Hepatocyte (in vitro differentiated cells): Measurements from ENCODE around the gene SYT15. TPM values are rescaled to one million over a fixed set of nuclear protein-coding genes. Genes with fewer than 3 reads are reported as not detected.
A peak's percentile ranks its signal among the peaks of the same experiment; 100 is the strongest.

Experiments
- DNase-seq: peaks from one replicate; pipeline ENCODE4 v3.0.0-alpha.2; 2016; ENCODE audit warnings: low spot score
- H2AFZ ChIP-seq: fragments of 200-600 bp; sonication (generic); 2 replicates; pipeline ENCODE4 v1.6.0; 2016; ENCODE audit warnings: antibody characterized with exemption, mild to moderate bottlenecking
- H3K27ac ChIP-seq: fragments of 200-600 bp; sonication (generic); 2 replicates; pipeline ENCODE4 v1.5.1; 2016; ENCODE audit warnings: mild to moderate bottlenecking
- H3K27me3 ChIP-seq: fragments of 200-600 bp; sonication (generic); 2 replicates; pipeline ENCODE4 v1.6.1; 2016
- H3K36me3 ChIP-seq: fragments of 200-600 bp; sonication (generic); replicated peaks from 2 replicates; pipeline ENCODE4 v1.5.1; 2016; ENCODE audit warnings: low read depth; ENCODE audit not compliant: insufficient read depth
- H3K4me1 ChIP-seq: fragments of 200-600 bp; sonication (generic); 2 replicates; pipeline ENCODE4 v1.5.1; 2016; ENCODE audit warnings: mild to moderate bottlenecking, moderate library complexity; ENCODE audit not compliant: insufficient read depth
- H3K4me2 ChIP-seq: fragments of 200-600 bp; sonication (generic); 2 replicates; pipeline ENCODE4 v1.6.0; 2016
- H3K4me3 ChIP-seq: fragments of 200-600 bp; sonication (generic); 2 replicates; pipeline ENCODE4 v1.5.1; 2016; ENCODE audit warnings: mild to moderate bottlenecking
- H3K79me2 ChIP-seq: fragments of 200-600 bp; sonication (generic); 2 replicates; pipeline ENCODE4 v1.6.0; 2017; ENCODE audit warnings: mild to moderate bottlenecking
- H3K9me2 ChIP-seq: fragments of 200-600 bp; sonication (generic); replicated peaks from 2 replicates; pipeline ENCODE4 v1.6.0; 2017; ENCODE audit warnings: mild to moderate bottlenecking; ENCODE audit not compliant: insufficient read depth
- H3K9me3 ChIP-seq: fragments of 200-600 bp; sonication (generic); 2 replicates; pipeline ENCODE4 v1.5.1; 2016; ENCODE audit warnings: low read depth, mild to moderate bottlenecking
- H4K20me1 ChIP-seq: fragments of 200-600 bp; sonication (generic); 2 replicates; pipeline ENCODE4 v1.6.0; 2016; ENCODE audit warnings: mild to moderate bottlenecking; ENCODE audit not compliant: insufficient read depth, poor library complexity, severe bottlenecking
- CTCF ChIP-seq: fragments of 200-600 bp; sonication (generic); IDR thresholded peaks from 2 replicates; pipeline ENCODE4 v1.5.1; 2016; ENCODE audit warnings: antibody characterized with exemption, mild to moderate bottlenecking; ENCODE audit not compliant: poor library complexity
- EZH2 ChIP-seq: fragments of 200-600 bp; sonication (generic); IDR thresholded peaks from 2 replicates; pipeline ENCODE4 v1.6.1; 2016; ENCODE audit warnings: antibody characterized with exemption, mild to moderate bottlenecking, borderline replicate concordance
- EZH2phosphoT487 ChIP-seq: fragments of 200-600 bp; sonication (generic); IDR thresholded peaks from one replicate; pipeline ENCODE4 v1.6.1; 2018; ENCODE audit warnings: antibody characterized with exemption, mild to moderate bottlenecking, low read depth, moderate library complexity; ENCODE audit not compliant: unreplicated experiment, severe bottlenecking
- WGBS: methylation state at CpG from one replicate; pipeline ENCODE4 v1.1.6; 2016; ENCODE audit warnings: low lambda C conversion rate; ENCODE audit errors: missing lambda C conversion rate; 5-methylcytosine and 5-hydroxymethylcytosine counted together
- polyA plus RNA-seq: library from polyadenylated mRNA; unstranded; fragments of >200 nt; fragmentation: Nextera tagmentation; extraction: Ambion mirVana; gene quantifications from 2 replicates; pipeline ENCODE4 v1.2.1, GENCODE V29; 2016
- total RNA-seq: library from RNA; depleted of rRNA; stranded (reverse); fragments of >200 nt; gene quantifications from 2 replicates; pipeline ENCODE4 v1.2.3, GENCODE V29; 2014

The SYT15 gene
- total and polyA plus RNA-seq, 2 experiments from 2014 or later: 1.1 to 2.9 TPM

GRCh38 chr10:46540412-46541016 is 38.4 kb upstream of the SYT15 start:
- no peaks in the 10 kb centered on the region for H3K9me2 ChIP-seq
- DNase-seq: no peak
- no peaks in the 10 kb centered on the region for H3K36me3 ChIP-seq
- no peaks in the 10 kb centered on the region for H3K27me3 ChIP-seq
- no peaks in the 10 kb centered on the region for H4K20me1 ChIP-seq
- H3K79me2 ChIP-seq: no peaks in the 10 kb centered on the region
- peak overlapping the region; percentile 82 for H3K4me2 ChIP-seq
- peak overlapping the region; percentile 90 for H3K27ac ChIP-seq
- peak overlapping the region; percentile 66 for H2AFZ ChIP-seq
- peaks cover 22% of the 10 kb centered on the region for H3K4me1 ChIP-seq
- H3K4me3 ChIP-seq: peak overlapping the region; percentile 20
- TF ChIP-seq EZH2: no peak
- no peaks in the 10 kb centered on the region for H3K9me3 ChIP-seq
- WGBS: 96% methylated on average over 8 of the region's 8 CpGs

DNA sequence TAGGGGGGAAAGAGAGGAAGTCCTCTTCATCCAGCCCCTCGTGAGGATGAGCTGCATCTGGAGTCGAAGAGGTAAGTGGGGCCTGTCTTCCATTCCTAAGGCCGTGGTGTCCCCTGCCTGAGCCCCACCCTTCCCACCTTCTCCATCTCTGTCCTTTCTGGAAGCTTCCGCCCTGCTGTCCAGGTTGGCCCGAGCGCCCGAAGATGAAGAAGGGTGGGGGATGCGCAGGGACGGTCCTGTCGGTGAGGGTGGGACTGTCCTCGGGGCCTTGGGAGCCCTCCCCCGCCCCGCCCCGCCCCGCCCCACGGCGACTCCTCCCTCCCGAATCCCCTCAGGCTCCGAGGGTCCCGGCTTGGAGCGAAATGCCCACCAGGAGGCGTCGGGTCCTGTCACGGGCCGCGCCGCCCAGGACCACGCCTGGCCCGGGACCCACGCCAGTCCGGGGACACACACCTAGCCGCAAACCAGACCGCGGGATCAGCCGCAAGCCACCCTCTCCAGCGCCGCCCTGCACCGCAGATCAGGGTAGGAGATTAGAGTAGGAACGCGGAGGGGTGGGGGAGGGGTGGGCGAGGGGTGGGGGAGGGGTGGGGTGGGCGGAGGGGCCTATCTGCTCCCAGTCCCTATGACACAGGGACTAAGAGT is 37.8 kb upstream of the SYT15 start:
- peak overlapping the region; percentile 20 for H3K4me3 ChIP-seq
- whole genome bisulfite sequencing: 11% methylated on average over 35 of the region's 42 CpGs
- no peaks in the 10 kb centered on the region for H3K79me2 ChIP-seq
- H3K4me2 ChIP-seq: peak overlapping the region; percentile 82
- DNase-seq: peak; percentile 71
- peak overlapping the region; percentile 90 for H3K27ac ChIP-seq
- H2AFZ ChIP-seq: peak overlapping the region; percentile 66
- no peaks in the 10 kb centered on the region for H3K9me2 ChIP-seq
- H3K36me3 ChIP-seq: no peaks in the 10 kb centered on the region
- no peaks in the 10 kb centered on the region for H4K20me1 ChIP-seq
- TF ChIP-seq CTCF: peak; percentile 56
- TF ChIP-seq EZH2: no peak
- TF ChIP-seq EZH2phosphoT487: no peak
- H3K9me3 ChIP-seq: no peaks in the 10 kb centered on the region
- no peaks in the 10 kb centered on the region for H3K27me3 ChIP-seq
- H3K4me1 ChIP-seq: peaks cover 22% of the 10 kb centered on the region

DNA sequence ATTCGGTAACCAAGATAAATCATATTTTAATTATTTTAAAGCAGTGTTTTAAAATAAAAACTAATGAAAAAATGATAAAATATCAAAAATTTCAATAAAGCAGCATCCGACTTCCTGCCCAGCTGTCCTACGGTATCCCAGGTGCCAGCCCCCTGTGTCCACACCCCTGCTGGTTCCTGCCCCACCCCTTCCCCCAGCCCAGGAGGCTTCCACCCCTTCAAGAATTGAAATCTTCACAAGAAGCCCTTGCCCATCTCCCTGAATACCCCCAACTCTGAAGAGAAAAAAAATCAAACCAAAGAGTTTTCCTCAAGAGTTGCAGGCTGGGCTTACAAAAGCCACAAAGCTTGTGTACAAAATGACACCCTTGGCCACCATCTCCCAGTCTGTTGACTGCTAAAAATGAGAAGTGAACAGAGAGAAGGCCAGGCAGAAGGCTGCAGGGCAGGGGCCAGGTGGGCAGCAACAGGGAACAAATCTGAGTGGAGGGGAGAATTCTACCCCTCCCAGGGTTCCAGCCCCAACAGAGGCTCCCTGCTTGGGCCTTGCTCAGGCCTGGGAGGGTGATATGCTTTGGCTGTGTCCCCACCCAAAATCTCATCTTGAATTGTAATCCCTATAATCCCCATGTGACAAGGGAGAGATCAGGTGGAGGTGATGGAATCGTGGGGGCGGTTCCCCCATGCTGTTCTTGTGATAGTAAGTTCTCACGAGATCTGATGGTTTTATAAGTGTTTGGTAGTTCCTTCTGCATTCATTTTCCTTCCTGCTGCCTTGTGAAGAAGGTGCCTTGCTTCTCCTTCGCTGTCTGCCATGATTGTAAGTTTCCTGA is 37.0 kb upstream of the SYT15 start:
- peaks cover 22% of the 10 kb centered on the region for H3K4me1 ChIP-seq
- H3K27me3 ChIP-seq: no peaks in the 10 kb centered on the region
- DNase-seq: no peak
- no peak overlapping the region for H3K4me3 ChIP-seq
- WGBS: 80% methylated on average over 7 of the region's 7 CpGs
- no peaks in the 10 kb centered on the region for H3K79me2 ChIP-seq
- no peak overlapping the region for H3K27ac ChIP-seq
- no peaks in the 10 kb centered on the region for H3K36me3 ChIP-seq
- H3K9me2 ChIP-seq: no peaks in the 10 kb centered on the region
- H4K20me1 ChIP-seq: no peaks in the 10 kb centered on the region
- H3K4me2 ChIP-seq: peak overlapping the region; percentile 82
- TF ChIP-seq EZH2 (no peak), CTCF (no peak), EZH2phosphoT487 (no peak)
- no peaks in the 10 kb centered on the region for H3K9me3 ChIP-seq
- H2AFZ ChIP-seq: peak overlapping the region; percentile 66
